ENCODE results near the gene OR14C36.

DNA sequence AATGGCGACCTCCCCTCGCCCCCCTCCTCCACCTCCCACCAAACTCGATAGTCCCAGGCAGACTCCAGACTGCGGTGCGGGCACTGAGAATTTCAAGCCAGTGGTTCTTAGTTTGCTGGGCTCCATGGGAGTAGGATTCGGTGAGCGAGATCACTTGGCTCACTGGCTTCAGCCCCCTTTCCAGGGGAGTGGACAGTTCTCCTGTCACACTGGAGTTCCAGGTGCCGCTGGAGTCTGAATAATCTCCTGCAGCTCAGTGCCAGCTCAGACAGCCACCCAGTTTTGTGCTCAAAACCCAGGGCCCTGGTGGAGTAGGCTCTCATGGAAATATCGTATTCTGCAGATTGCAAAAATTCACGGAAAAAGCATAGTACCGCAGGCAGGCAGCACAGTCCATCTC is 31.8 kb upstream of the OR14C36 start:
- no peak for TF ChIP-seq SMAD3 (CRISPR knock-in tag; IDR thresholded peaks at IDR 0.05; ENCODE audit: borderline replicate concordance)
- no peak for TF ChIP-seq CREB1 (CRISPR knock-in tag; IDR thresholded peaks at IDR 0.05)
- TF ChIP-seq, protein P1, sequence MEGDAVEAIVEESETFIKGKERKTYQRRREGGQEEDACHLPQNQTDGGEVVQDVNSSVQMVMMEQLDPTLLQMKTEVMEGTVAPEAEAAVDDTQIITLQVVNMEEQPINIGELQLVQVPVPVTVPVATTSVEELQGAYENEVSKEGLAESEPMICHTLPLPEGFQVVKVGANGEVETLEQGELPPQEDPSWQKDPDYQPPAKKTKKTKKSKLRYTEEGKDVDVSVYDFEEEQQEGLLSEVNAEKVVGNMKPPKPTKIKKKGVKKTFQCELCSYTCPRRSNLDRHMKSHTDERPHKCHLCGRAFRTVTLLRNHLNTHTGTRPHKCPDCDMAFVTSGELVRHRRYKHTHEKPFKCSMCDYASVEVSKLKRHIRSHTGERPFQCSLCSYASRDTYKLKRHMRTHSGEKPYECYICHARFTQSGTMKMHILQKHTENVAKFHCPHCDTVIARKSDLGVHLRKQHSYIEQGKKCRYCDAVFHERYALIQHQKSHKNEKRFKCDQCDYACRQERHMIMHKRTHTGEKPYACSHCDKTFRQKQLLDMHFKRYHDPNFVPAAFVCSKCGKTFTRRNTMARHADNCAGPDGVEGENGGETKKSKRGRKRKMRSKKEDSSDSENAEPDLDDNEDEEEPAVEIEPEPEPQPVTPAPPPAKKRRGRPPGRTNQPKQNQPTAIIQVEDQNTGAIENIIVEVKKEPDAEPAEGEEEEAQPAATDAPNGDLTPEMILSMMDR (IDR thresholded peaks at IDR 0.05): no peak
- no peak for TF ChIP-seq EMX1 (CRISPR knock-in tag; IDR thresholded peaks at IDR 0.05)
